HepG2 (cell line): Measurements from ENCODE around the gene HIGD1C. TPM values are rescaled to one million over a fixed set of nuclear protein-coding genes. Genes with fewer than 3 reads are reported as not detected.

ENCODE experiments used
- ARID5B ChIP-seq: IDR thresholded peaks from 2 replicates; pipeline ENCODE4 v1.4.0; 2020; ENCODE audit warnings: mild to moderate bottlenecking, missing genetic modification reagents
- HNRNPK ChIP-seq: fragments of 200-400 bp; formaldehyde crosslinking; IDR thresholded peaks from 2 replicates; pipeline ENCODE4 v1.6.1; 2018; ENCODE audit warnings: low read length, low read depth, moderate library complexity, mild to moderate bottlenecking; ENCODE audit not compliant: poor library complexity, severe bottlenecking
- KIAA2018 ChIP-seq: sonication (generic); formaldehyde crosslinking; IDR thresholded peaks from 2 replicates; pipeline ENCODE4 v1.5.0; 2020; ENCODE audit warnings: mild to moderate bottlenecking, missing genetic modification reagents, borderline replicate concordance
- TSC22D2 ChIP-seq: sonication (generic); formaldehyde crosslinking; IDR thresholded peaks from 2 replicates; pipeline ENCODE4 v1.5.1; 2020; ENCODE audit warnings: missing genetic modification reagents, mild to moderate bottlenecking, borderline replicate concordance
- ZBTB25 ChIP-seq: IDR thresholded peaks from 2 replicates; pipeline ENCODE4 v1.6.1; 2018; ENCODE audit warnings: missing genetic modification reagents
- ZNF30 ChIP-seq: sonication (generic); formaldehyde crosslinking; IDR thresholded peaks from 2 replicates; pipeline ENCODE4 v1.5.0; 2020; ENCODE audit warnings: mild to moderate bottlenecking, missing genetic modification reagents
- ZNF362 ChIP-seq: sonication (generic); formaldehyde crosslinking; IDR thresholded peaks from 2 replicates; pipeline ENCODE4 v1.4.0; 2020; ENCODE audit warnings: missing genetic modification reagents, mild to moderate bottlenecking, borderline replicate concordance
- ZNF549 ChIP-seq: sonication (generic); formaldehyde crosslinking; IDR thresholded peaks from 2 replicates; pipeline ENCODE4 v1.5.0; 2020; ENCODE audit warnings: missing genetic modification reagents
- ZNF691 ChIP-seq: sonication (generic); formaldehyde crosslinking; IDR thresholded peaks from 2 replicates; pipeline ENCODE4 v1.4.0; 2020; ENCODE audit warnings: missing genetic modification reagents, low read depth, mild to moderate bottlenecking, borderline replicate concordance
- polyA plus RNA-seq, 8 experiments: library from polyadenylated mRNA; depleted of rRNA in 3 of 8; stranded (reverse) in 7 of 8; unstranded in 1 of 8; fragments of >200 nt; fragmentation: Illumina TruSeq in 4 of 8; extraction: Trizol in 4 of 8; gene quantifications; 2 replicates each; pipeline versions ENCODE4 v1.2.1 to v1.2.3, GENCODE V29; 2011 to 2016; ENCODE audit warnings: low read depth in 4 of 8, missing spikeins in 1 of 8, mixed read lengths in 1 of 8; ENCODE audit not compliant: insufficient read depth in 1 of 8
- total RNA-seq, 5 experiments: library from RNA; depleted of rRNA; stranded (reverse); fragments of >200 nt; fragmentation: Illumina TruSeq; extraction: Trizol; gene quantifications; 2 replicates each; pipeline ENCODE4 v1.2.3, GENCODE V29; 2016; ENCODE audit warnings: low read depth in 1 of 5

HIGD1C gene
- total and polyA plus RNA-seq, 2 of the 13 experiments (the other 11 are each of a cell fraction or from before 2014, with no cell fraction given) = not detected

- TF ChIP-seq TSC22D2 (no peak), ZNF362 (CRISPR knock-in tag) (no peak), KIAA2018 (no peak), ZNF549 (CRISPR knock-in tag) (no peak), ZNF30 (CRISPR knock-in tag) (no peak), ARID5B (CRISPR knock-in tag) (0 out of 2 replicates have a peak, but pooled peaks have one; percentile 17), ZBTB25 (CRISPR knock-in tag) (no peak), ZNF691 (CRISPR knock-in tag) (no peak), HNRNPK (no peak)
Measured at GRCh38 chr12:50986966-50987737, 34.8 kb downstream of the HIGD1C start (continued).
